PC-9 (cell line): Measurements from ENCODE around the gene SDK2. TPM values are rescaled to one million over a fixed set of nuclear protein-coding genes. Genes with fewer than 3 reads are reported as not detected.

Source experiments
- BruUV-seq: library from RNA; stranded (reverse); fragments of 400-500 nt; replicated peaks from 2 replicates; lab custom pipeline; 2021; lab: Mats Ljungman, UMichigan
- CTCF ChIA-PET: fragments of 300-600 bp; sonication (Branson Sonifier 250); formaldehyde crosslinking; loops from one replicate; lab custom pipeline; 2022; ENCODE audit warnings: antibody characterized with exemption; lab: Charles Lee
- POLR2A ChIA-PET: fragments of 300-600 bp; sonication (Branson Sonifier 250); formaldehyde crosslinking; loops from one replicate; lab custom pipeline; 2022; ENCODE audit warnings: antibody characterized with exemption; ENCODE audit not compliant: unreplicated experiment; lab: Charles Lee
- DNase-seq, 2 experiments: peaks; one replicate each; pipeline versions ENCODE4 v3.0.0 to v3.0.0-alpha.2; 2015 to 2022; ENCODE audit warnings: mixed read lengths in 1 of 2
- H2AFZ ChIP-seq: fragments of 200-600 bp; sonication (generic); 2 replicates; pipeline ENCODE4 v1.8.1; 2017; ENCODE audit warnings: antibody characterized with exemption
- H3F3A ChIP-seq: fragments of 200-600 bp; sonication (generic); 2 replicates; pipeline ENCODE4 v1.8.1; 2017; ENCODE audit warnings: antibody characterized with exemption, mild to moderate bottlenecking, low read depth; ENCODE audit not compliant: insufficient read depth
- H3K27ac ChIP-seq: fragments of 200-600 bp; sonication (generic); 2 replicates; pipeline ENCODE4 v1.6.1; 2016; ENCODE audit warnings: mixed run types
- H3K27me3 ChIP-seq: fragments of 200-600 bp; sonication (generic); 2 replicates; pipeline ENCODE4 v1.6.1; 2016; ENCODE audit warnings: low read depth, mixed run types; ENCODE audit not compliant: insufficient read depth
- H3K36me3 ChIP-seq: fragments of 200-600 bp; sonication (generic); 2 replicates; pipeline ENCODE4 v1.6.1; 2016; ENCODE audit warnings: low read depth, mixed run types
- H3K4me1 ChIP-seq: fragments of 200-600 bp; sonication (generic); replicated peaks from 2 replicates; pipeline ENCODE4 v1.6.1; 2016; ENCODE audit warnings: mixed run types; ENCODE audit not compliant: insufficient read depth
- H3K4me2 ChIP-seq: fragments of 200-600 bp; sonication (generic); 2 replicates; pipeline ENCODE4 v1.6.1; 2017; ENCODE audit warnings: mixed run types
- H3K4me3 ChIP-seq: fragments of 200-600 bp; sonication (generic); 2 replicates; pipeline ENCODE4 v1.6.1; 2016; ENCODE audit warnings: mixed run types
- H3K79me2 ChIP-seq: fragments of 200-600 bp; sonication (generic); 2 replicates; pipeline ENCODE4 v1.6.1; 2017; ENCODE audit warnings: low read depth, mixed run types
- H3K9me2 ChIP-seq: fragments of 200-600 bp; sonication (generic); 2 replicates; pipeline ENCODE4 v1.8.1; 2017; ENCODE audit warnings: mild to moderate bottlenecking; ENCODE audit not compliant: insufficient read depth
- H3K9me3 ChIP-seq: fragments of 200-600 bp; sonication (generic); 2 replicates; pipeline ENCODE4 v1.8.1; 2016; ENCODE audit warnings: low read depth; ENCODE audit not compliant: insufficient read depth
- H4K20me1 ChIP-seq: fragments of 200-600 bp; sonication (generic); 2 replicates; pipeline ENCODE4 v1.8.1; 2017; ENCODE audit not compliant: insufficient read depth
- EZH2 ChIP-seq: fragments of 200-600 bp; sonication (generic); IDR thresholded peaks from 2 replicates; pipeline ENCODE4 v1.8.0; 2017; ENCODE audit warnings: antibody characterized with exemption, low read depth
- intact Hi-C: fragments of 100-400 bp; cut with micrococcal nuclease; formaldehyde crosslinking; loops from one replicate; pipeline ENCODE4 v1.10.0; 2022; ENCODE audit not compliant: unreplicated experiment
- total RNA-seq: library from RNA; stranded (reverse); gene quantifications from 2 replicates; pipeline ENCODE4 v1.2.3, GENCODE V29; 2021
- TF ChIP-seq, protein P1 (sequence below): fragments of 200-600 bp; sonication (generic); conservative IDR thresholded peaks from 2 replicates; pipeline ENCODE4 v1.6.1; 2017; ENCODE audit warnings: mixed run types, antibody characterized with exemption, mild to moderate bottlenecking, moderate library complexity

SDK2 gene
- total RNA-seq, 1 experiment from 2014 or later, result 0.04 TPM

DNA sequence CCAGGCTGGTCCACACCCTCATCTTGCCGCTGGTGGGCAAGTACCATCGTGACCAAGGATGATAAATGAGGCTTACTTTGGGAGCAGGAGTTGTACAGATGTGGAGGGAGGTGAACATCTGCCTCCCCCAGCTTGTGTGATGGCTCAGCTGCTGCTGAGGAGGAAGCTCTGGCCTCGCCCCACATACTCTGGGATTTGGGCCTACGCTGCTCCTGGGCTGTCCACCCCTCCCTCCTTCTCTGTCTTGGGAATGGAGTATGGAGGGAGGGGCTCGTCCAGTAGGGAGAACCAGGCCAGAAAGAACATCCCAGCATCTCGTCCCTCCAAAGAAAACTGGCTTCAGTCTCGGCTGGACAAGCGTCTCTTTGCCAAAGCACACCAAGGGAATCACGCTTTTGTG is 197.6 kb downstream of the SDK2 start:
- H3K4me2 ChIP-seq, result no peak overlapping the region
- POLR2A ChIA-PET, result no interaction called here

DNA sequence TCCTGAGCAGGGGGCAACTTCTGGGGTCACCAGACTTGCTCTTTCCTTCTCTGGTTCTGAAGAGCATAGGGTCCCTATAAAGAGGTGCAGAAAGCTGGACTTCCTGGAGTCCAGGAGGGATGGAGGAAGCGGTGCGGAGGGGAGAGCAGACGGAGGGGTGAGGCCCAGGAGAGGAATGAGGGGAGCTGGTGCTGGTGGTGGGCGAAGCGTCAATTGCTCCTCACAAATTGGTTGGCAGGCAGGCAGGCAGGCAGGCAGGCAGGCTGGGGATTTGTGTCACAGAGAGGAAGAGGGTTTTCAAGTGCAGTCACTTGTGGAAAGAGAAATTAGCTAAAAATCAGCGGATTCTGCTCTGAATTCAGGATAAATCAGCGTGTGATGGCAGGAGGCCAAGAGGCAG is 198.8 kb downstream of the SDK2 start:
- H4K20me1 ChIP-seq, result no peaks in the 10 kb centered on the region; the same call in 1 of the 2 replicates
- no peaks in the 10 kb centered on the region for H3F3A ChIP-seq
- BruUV-seq, result no TSS peak
- no peaks in the 10 kb centered on the region; the same call in 1 of the 2 replicates for H3K9me2 ChIP-seq
- intact Hi-C loops, result no loop called here
- H3K27ac ChIP-seq, result no peak overlapping the region
- no peak overlapping the region for H2AFZ ChIP-seq
- no peak for DNase-seq
- H3K4me1 ChIP-seq, result no peaks in the 10 kb centered on the region
- H3K9me3 ChIP-seq, result no peaks in the 10 kb centered on the region
- H3K4me3 ChIP-seq, result no peak overlapping the region
- H3K27me3 ChIP-seq, result peaks cover 98% of the 10 kb centered on the region
- POLR2A ChIA-PET, result no interaction called here
- TF ChIP-seq, protein P1, sequence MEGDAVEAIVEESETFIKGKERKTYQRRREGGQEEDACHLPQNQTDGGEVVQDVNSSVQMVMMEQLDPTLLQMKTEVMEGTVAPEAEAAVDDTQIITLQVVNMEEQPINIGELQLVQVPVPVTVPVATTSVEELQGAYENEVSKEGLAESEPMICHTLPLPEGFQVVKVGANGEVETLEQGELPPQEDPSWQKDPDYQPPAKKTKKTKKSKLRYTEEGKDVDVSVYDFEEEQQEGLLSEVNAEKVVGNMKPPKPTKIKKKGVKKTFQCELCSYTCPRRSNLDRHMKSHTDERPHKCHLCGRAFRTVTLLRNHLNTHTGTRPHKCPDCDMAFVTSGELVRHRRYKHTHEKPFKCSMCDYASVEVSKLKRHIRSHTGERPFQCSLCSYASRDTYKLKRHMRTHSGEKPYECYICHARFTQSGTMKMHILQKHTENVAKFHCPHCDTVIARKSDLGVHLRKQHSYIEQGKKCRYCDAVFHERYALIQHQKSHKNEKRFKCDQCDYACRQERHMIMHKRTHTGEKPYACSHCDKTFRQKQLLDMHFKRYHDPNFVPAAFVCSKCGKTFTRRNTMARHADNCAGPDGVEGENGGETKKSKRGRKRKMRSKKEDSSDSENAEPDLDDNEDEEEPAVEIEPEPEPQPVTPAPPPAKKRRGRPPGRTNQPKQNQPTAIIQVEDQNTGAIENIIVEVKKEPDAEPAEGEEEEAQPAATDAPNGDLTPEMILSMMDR, result no peak
- TF ChIP-seq EZH2, result no peak
- H3K4me2 ChIP-seq, result no peak overlapping the region
- CTCF ChIA-PET, result no interaction called here
- no peaks in the 10 kb centered on the region for H3K36me3 ChIP-seq
- no peaks in the 10 kb centered on the region for H3K79me2 ChIP-seq

More for the DNA sequence above, 197.6 kb downstream of the SDK2 start:
- H4K20me1 ChIP-seq, result no peaks in the 10 kb centered on the region; the same call in 1 of the 2 replicates
- DNase-seq, result no peak
- no peak overlapping the region for H2AFZ ChIP-seq
- no peak for TF ChIP-seq EZH2
- TF ChIP-seq, protein P1, result no peak
- H3K4me3 ChIP-seq, result no peak overlapping the region
- intact Hi-C loops, result no loop called here
- H3K27ac ChIP-seq, result no peak overlapping the region
- H3F3A ChIP-seq, result no peaks in the 10 kb centered on the region
- H3K9me2 ChIP-seq, result no peaks in the 10 kb centered on the region; the same call in 1 of the 2 replicates
- H3K9me3 ChIP-seq, result no peaks in the 10 kb centered on the region
- CTCF ChIA-PET, result no interaction called here
- H3K36me3 ChIP-seq, result no peaks in the 10 kb centered on the region
- H3K79me2 ChIP-seq, result no peaks in the 10 kb centered on the region
- H3K27me3 ChIP-seq, result peaks cover 98% of the 10 kb centered on the region
- H3K4me1 ChIP-seq, result no peaks in the 10 kb centered on the region
- no TSS peak for BruUV-seq

DNA sequence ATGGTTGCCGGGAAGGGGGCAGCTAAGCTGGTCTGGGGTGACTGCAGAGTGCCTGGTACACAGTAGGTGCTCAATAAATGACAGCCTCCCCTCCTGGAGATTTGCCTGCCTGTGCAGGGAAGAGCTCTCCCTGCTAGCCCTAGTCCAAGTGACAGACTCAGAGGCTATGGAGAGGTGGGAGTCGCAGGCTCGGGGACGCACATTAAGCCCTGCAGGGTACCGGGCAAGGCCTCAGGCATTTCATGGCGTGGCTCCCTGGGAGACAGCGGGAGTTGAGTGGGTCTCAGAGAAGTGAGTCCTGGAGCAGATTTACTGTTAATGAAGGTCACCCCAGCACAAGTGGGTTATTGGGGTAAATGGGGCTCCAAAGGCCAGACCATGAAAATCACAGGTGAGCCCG is 200.2 kb downstream of the SDK2 start:
- H3K4me1 ChIP-seq, result no peaks in the 10 kb centered on the region
- no peak for TF ChIP-seq EZH2
- TF ChIP-seq, protein P1, result no peak
- no peaks in the 10 kb centered on the region for H3K36me3 ChIP-seq
- no peak for DNase-seq
- CTCF ChIA-PET, result no interaction called here
- no peaks in the 10 kb centered on the region for H3K79me2 ChIP-seq
- H3K4me3 ChIP-seq, result no peak overlapping the region
- no peak overlapping the region for H2AFZ ChIP-seq
- H3F3A ChIP-seq, result no peaks in the 10 kb centered on the region
- H3K9me3 ChIP-seq, result no peaks in the 10 kb centered on the region
- intact Hi-C loops, result no loop called here
- H3K9me2 ChIP-seq, result no peaks in the 10 kb centered on the region; the same call in 1 of the 2 replicates
- no peak overlapping the region for H3K27ac ChIP-seq
- H4K20me1 ChIP-seq, result no peaks in the 10 kb centered on the region; the same call in 1 of the 2 replicates
- no TSS peak for BruUV-seq
- H3K27me3 ChIP-seq, result peaks cover 98% of the 10 kb centered on the region
- POLR2A ChIA-PET, result no interaction called here
- H3K4me2 ChIP-seq, result no peak overlapping the region
